HG03066 (cell line): Measurements from ENCODE around the gene GNG12.
"Not testable (repeated sequence)": the region's sequence is repeated elsewhere in the genome, so short reads cannot be mapped to it uniquely, and the experiment has no call there.

Source experiments
- ATAC-seq: cut with Tn5 transposase; IDR thresholded peaks from one replicate; pipeline ENCODE4 v1.9.1; 2021; ENCODE audit warnings: low read depth; ENCODE audit not compliant: unreplicated experiment

Gene GNG12

GRCh38 chr1:67736750-67737149, 96.5 kb downstream of the GNG12 start:
- no peak for ATAC-seq

- peak; percentile 92 for ATAC-seq
Measured at GRCh38 chr1:67735806-67736627, 97.2 kb downstream of the GNG12 start.

GRCh38 chr1:67735206-67735605, 98.1 kb downstream of the GNG12 start:
- no peak for ATAC-seq

DNA sequence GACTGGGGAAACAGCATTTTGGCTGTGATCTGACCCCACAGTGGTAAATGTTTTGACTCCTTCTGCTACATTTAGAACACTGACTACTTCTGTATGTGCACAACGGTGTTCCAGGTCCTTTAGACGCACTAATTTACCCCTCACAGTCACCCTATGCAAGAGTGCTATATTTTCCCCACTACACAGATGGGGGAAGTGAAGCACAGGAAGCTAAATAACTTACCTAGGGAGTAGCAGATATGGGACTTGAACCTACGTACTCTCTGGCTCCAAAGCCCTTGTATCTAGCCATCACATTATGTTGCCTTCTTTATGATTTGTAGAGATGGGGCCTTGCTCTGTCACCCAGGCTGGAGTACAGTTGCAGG, 99.0 kb downstream of the GNG12 start:
- no peak for ATAC-seq

- no peak for ATAC-seq
Measured at GRCh38 chr1:67733681-67734322, 99.5 kb downstream of the GNG12 start.

GRCh38 chr1:67732750-67733151, 100.5 kb downstream of the GNG12 start:
- ATAC-seq = peak; percentile 34

DNA sequence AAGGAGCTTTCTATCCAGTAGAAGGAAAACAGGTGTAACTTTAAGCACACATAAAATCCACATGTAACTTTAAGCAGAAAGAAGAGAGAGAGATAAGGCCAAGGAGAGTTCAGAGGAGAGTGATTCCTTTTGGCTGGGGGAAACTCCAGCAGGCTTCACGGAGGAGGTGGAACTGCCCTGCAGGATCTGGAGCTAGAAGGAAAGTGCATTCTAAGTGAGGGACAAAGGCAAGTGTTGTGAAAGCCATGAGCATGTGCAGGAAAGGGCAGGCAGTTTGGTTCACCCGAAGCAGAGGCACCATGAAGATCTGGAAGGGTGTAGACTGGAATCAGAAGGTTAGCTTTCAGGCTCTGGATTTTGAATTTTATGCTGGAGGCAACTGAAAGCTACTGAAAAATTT, 101.9 kb downstream of the GNG12 start:
- no peak for ATAC-seq

DNA sequence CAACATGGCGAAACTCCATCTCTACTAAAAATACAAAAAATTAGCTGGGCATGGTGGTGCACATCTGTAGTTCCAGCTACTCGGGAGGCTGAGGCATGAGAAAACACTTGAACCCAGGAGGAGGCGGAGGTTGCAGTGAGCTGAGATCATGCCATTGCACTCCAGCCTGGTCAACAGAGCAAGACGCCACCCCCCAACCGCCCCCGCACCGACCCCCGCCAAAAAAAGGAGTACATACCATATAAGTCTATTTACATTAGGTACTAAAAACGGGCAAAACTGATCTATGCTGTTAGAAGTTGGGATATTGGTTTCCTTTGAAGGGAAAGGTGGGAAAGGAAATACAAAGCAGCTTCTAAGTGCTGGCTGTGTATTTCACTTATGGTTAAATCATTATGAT, 103.0 kb downstream of the GNG12 start:
- ATAC-seq = not testable (repeated sequence)

DNA sequence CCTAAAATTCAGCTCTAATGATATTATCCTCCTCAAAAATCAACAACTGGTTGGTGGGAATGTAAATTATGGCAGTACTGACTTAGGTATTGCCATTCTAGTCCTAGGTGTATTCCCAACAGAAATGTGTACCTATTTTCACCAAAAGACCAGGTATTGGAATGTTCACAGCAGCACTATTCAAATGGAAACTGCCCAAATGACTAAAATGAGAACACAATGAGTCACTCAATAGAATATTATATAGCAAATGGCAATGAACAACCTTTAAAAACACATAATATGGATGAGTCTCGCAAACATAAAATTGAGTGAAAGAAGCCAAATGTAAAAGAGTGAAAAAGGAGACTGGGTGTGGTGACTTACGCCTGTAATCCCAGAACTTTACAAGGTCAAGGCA, 103.4 kb downstream of the GNG12 start:
- ATAC-seq = no peak

GRCh38 chr1:67726224-67726623, 107.0 kb downstream of the GNG12 start:
- no peak for ATAC-seq

DNA sequence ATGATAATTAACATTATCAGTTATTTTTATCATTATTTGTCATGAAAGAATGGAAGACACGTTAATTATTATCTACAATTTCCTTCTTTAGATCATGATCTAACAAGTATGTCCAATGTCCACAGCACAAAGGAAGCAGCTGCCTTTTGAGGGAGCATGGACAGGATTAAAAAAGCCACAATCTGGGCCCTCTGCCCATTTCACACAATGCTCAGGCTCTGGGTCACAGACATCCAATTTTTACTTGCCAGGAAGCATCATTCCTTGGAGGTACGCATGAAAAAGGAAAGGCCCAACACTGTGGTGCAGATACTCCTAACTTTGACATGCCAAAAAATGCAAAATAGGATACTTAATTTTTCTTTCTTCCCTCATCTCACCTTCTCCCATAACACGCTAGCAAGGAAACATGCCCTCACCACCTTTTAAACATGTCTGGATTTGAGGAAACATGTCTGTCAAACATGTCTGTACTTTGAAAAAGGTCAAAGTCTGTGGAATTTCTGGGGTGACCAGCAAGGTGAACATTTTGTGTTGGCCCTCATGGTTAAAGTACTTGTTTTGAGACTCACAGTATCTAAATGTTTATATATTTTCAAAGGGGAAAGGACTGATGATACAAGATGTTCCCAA, 108.2 kb downstream of the GNG12 start:
- ATAC-seq = no peak

DNA sequence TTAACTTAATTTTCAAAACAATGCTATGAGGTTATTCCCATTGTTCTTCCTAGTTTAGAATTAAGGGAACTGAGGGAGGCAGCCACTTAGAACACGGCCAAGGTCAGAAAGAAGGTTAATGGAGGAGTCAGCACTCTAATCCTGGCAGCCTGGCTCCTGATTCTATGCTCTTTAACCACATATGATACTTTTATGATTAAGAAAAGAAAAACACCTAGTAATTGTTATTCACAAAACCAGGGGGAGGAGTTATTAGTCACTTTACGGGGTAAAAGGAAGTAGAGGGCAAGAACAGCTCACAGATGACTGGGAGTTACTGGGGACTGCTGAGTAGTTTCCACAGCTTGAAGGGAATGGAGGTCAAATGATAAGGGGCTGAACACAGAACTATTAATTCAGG, 109.6 kb downstream of the GNG12 start:
- ATAC-seq = peak; percentile 64

- no peak for ATAC-seq
Measured at GRCh38 chr1:67723126-67723525, 110.1 kb downstream of the GNG12 start.

- no peak for ATAC-seq
Measured at GRCh38 chr1:67722292-67722944, 110.8 kb downstream of the GNG12 start.

GRCh38 chr1:67721650-67722291, 111.5 kb downstream of the GNG12 start:
- ATAC-seq = no peak

DNA sequence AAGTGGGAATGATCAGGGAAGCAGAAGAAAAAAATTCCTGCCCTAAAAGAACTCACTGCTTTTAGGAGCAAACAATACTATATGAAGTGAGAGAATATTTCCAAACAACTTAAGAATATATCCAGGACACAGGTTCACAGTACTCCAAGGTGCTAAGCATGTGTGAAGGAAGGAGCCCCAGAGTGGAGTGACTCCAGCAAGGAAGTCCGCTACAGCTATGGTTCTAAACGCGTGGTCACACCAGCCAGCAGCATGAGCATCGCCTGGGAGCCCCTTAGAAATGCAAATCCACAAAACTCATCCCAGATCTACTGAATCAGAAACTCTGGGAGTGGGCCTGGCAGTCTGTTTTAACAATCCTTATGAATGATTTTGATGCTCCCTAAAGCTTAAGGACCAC, 112.2 kb downstream of the GNG12 start:
- no peak for ATAC-seq

- no peak for ATAC-seq
Measured at GRCh38 chr1:67719329-67720196, 113.7 kb downstream of the GNG12 start.

- ATAC-seq = no peak
Measured at GRCh38 chr1:67717876-67718275, 115.4 kb downstream of the GNG12 start.

GRCh38 chr1:67716800-67717199, 116.5 kb downstream of the GNG12 start:
- no peak for ATAC-seq

DNA sequence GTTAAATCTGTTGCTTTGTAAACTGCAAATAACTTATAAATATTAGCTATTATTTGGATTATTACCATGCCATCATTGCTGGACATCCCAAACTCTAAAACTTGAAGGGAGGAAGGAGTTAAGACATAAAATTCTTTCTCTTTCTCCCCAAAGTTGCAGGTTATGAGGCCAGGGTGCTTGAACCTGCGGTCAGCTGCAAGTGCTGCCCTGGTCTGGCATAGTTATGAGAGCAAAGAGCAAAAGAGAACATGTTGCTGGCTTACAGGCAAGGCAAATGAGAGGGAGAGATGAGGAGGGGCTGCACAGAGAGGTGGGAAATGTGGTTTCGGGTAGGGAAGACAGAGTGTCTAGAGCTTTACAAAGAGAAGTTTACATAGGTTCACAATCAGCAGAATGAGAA, 117.4 kb downstream of the GNG12 start:
- no peak for ATAC-seq
